CD4-positive, alpha-beta T cell (primary cell): ENCODE results near the gene TH. TPM values are rescaled to one million over a fixed set of nuclear protein-coding genes. Genes with fewer than 3 reads are reported as not detected.

Experiments
- ATAC-seq: fragments of 200-7000 bp; cut with Tn5 transposase; one replicate; pipeline ENCODE4 v1.10.0; 2022; ENCODE audit warnings: mild to moderate bottlenecking; ENCODE audit not compliant: poor library complexity
- CTCF ChIA-PET: fragments of 350-600 bp; sonication (Branson Sonifier 250); formaldehyde crosslinking; loops from one replicate; lab custom pipeline; 2021; ENCODE audit warnings: antibody characterized with exemption, inconsistent platforms; lab: Charles Lee
- POLR2A ChIA-PET: fragments of 350-600 bp; sonication (Branson Sonifier 250); formaldehyde crosslinking; loops from one replicate; lab custom pipeline; 2021; ENCODE audit warnings: antibody characterized with exemption, inconsistent platforms; lab: Charles Lee
- DNase-seq, 14 experiments: peaks; one replicate each; pipeline ENCODE4 v3.0.0-alpha.2; 2013 to 2020; ENCODE audit warnings: mixed read lengths in 2 of 14
- H3K27ac ChIP-seq, 2 donors: one replicate each; pipeline versions ENCODE4 v1.5.1 to v1.7.0; 2013; ENCODE audit warnings: low read length in 2 of 2, low read depth in 1 of 2, mild to moderate bottlenecking in 1 of 2
- H3K27me3 ChIP-seq, 2 experiments: 1 replicate in 1 of 2; 2 replicates in 1 of 2; pipeline versions ENCODE4 v1.6.1 to v1.7.0; 2013; ENCODE audit warnings: low read length in 2 of 2, control low read depth in 1 of 2, mild to moderate bottlenecking in 1 of 2, moderate library complexity in 1 of 2; ENCODE audit not compliant: insufficient read depth in 2 of 2, control insufficient read depth in 1 of 2
- H3K36me3 ChIP-seq: one replicate; pipeline ENCODE4 v1.6.1; 2013; ENCODE audit warnings: low read length, control low read depth; ENCODE audit not compliant: insufficient read depth
- H3K4me1 ChIP-seq: one replicate; pipeline ENCODE4 v1.6.1; 2013; ENCODE audit warnings: low read length, control low read depth; ENCODE audit not compliant: insufficient read depth
- H3K4me3 ChIP-seq: one replicate; pipeline ENCODE4 v1.5.1; 2013; ENCODE audit warnings: mild to moderate bottlenecking, low read length, moderate library complexity
- H3K9me3 ChIP-seq, 2 experiments: 1 replicate in 1 of 2; 2 replicates in 1 of 2; pipeline versions ENCODE4 v1.6.1 to v1.7.0; 2013; ENCODE audit warnings: low read length in 2 of 2, mild to moderate bottlenecking in 2 of 2, control low read depth in 1 of 2, moderate library complexity in 1 of 2; ENCODE audit not compliant: control insufficient read depth in 1 of 2, insufficient read depth in 1 of 2
- H3K27ac Mint-ChIP-seq: one replicate; pipeline ENCODE4 v1.8.0; 2020; ENCODE audit warnings: mixed read lengths
- H3K27me3 Mint-ChIP-seq: one replicate; pipeline ENCODE4 v1.8.0; 2021; ENCODE audit warnings: mixed read lengths
- H3K36me3 Mint-ChIP-seq: one replicate; pipeline ENCODE4 v1.8.0; 2021; ENCODE audit warnings: low read depth, mixed read lengths
- H3K4me1 Mint-ChIP-seq: one replicate; pipeline ENCODE4 v1.8.0; 2021; ENCODE audit warnings: low read depth, mixed read lengths
- H3K4me3 Mint-ChIP-seq: one replicate; pipeline ENCODE4 v1.8.0; 2020; ENCODE audit warnings: mild to moderate bottlenecking, mixed read lengths
- H3K9me3 Mint-ChIP-seq: one replicate; pipeline ENCODE4 v1.8.0; 2020; ENCODE audit warnings: mixed read lengths
- intact Hi-C, 2 experiments: fragments of 100-400 bp; cut with DNase I in 1 of 2; cut with micrococcal nuclease in 1 of 2; formaldehyde crosslinking; loops; one replicate each; pipeline versions ENCODE4 v1.15.1 to v1.9.0; 2023 to 2025; cut with DNase I, micrococcal nuclease
- total RNA-seq, 174 experiments: library from RNA in 2 of 174; stranded (reverse) in 2 of 174; gene quantifications; one replicate each; pipeline ENCODE4 v1.2.3 and lab custom pipeline; 2021 to 2026
- TF ChIP-seq, protein P1 (sequence below): fragments of 200-600 bp; IDR thresholded peaks from one replicate; pipeline ENCODE4 v1.8.0; 2022; ENCODE audit warnings: antibody characterized with exemption, mild to moderate bottlenecking

Gene TH
- total RNA-seq, 2 experiments from 2014 or later: not detected

- Histone ChIP-seq H3K27ac (no peak overlapping the region), H3K27me3 (peaks cover 67 to 86% of the 10 kb centered on the region in 2 experiments), H3K4me1 (peaks cover 15% of the 10 kb centered on the region), H3K9me3 (peaks cover 0 to 22% of the 10 kb centered on the region in 2 experiments), H3K36me3 (no peaks in the 10 kb centered on the region), H3K4me3 (no peak overlapping the region)
- ChIA-PET POLR2A (no interaction called here), CTCF (no interaction called here)
- Mint-ChIP-seq H3K4me1 (peaks cover 16% of the 10 kb centered on the region), H3K4me3 (no peak overlapping the region), H3K36me3 (no peaks in the 10 kb centered on the region), H3K9me3 (no peaks in the 10 kb centered on the region), H3K27ac (no peak overlapping the region), H3K27me3 (peaks cover 80% of the 10 kb centered on the region)
- ATAC-seq (no peak), DNase-seq (no peak)
- TF ChIP-seq, protein P1, sequence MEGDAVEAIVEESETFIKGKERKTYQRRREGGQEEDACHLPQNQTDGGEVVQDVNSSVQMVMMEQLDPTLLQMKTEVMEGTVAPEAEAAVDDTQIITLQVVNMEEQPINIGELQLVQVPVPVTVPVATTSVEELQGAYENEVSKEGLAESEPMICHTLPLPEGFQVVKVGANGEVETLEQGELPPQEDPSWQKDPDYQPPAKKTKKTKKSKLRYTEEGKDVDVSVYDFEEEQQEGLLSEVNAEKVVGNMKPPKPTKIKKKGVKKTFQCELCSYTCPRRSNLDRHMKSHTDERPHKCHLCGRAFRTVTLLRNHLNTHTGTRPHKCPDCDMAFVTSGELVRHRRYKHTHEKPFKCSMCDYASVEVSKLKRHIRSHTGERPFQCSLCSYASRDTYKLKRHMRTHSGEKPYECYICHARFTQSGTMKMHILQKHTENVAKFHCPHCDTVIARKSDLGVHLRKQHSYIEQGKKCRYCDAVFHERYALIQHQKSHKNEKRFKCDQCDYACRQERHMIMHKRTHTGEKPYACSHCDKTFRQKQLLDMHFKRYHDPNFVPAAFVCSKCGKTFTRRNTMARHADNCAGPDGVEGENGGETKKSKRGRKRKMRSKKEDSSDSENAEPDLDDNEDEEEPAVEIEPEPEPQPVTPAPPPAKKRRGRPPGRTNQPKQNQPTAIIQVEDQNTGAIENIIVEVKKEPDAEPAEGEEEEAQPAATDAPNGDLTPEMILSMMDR: no peak
- intact Hi-C loops: no loop called here
These were observed 24.2 kb downstream of the TH start for GRCh38 chr11:2147391-2147790.

- Histone ChIP-seq H3K27me3 (peaks cover 78 to 95% of the 10 kb centered on the region in 2 experiments), H3K4me1 (peaks cover 7% of the 10 kb centered on the region), H3K27ac (no peak overlapping the region), H3K36me3 (no peaks in the 10 kb centered on the region), H3K9me3 (peaks cover 0 to 22% of the 10 kb centered on the region in 2 experiments), H3K4me3 (no peak overlapping the region)
- intact Hi-C loops: no loop called here
- no peak overlapping the region for H3K27ac Mint-ChIP-seq
- ChIA-PET CTCF (no interaction called here), POLR2A (no interaction called here)
- peaks cover 83% of the 10 kb centered on the region for H3K27me3 Mint-ChIP-seq
- peaks cover 14% of the 10 kb centered on the region for H3K4me1 Mint-ChIP-seq
- H3K36me3 Mint-ChIP-seq: no peaks in the 10 kb centered on the region
- DNase-seq (no peak), ATAC-seq (no peak)
- H3K9me3 Mint-ChIP-seq: no peaks in the 10 kb centered on the region
- no peak overlapping the region for H3K4me3 Mint-ChIP-seq
- TF ChIP-seq, protein P1: no peak
These were observed 25.6 kb downstream of the TH start for GRCh38 chr11:2146051-2146450.

- Mint-ChIP-seq H3K27ac (no peak overlapping the region), H3K9me3 (no peaks in the 10 kb centered on the region), H3K4me1 (peaks cover 14% of the 10 kb centered on the region), H3K4me3 (no peak overlapping the region), H3K36me3 (no peaks in the 10 kb centered on the region), H3K27me3 (peaks cover 72% of the 10 kb centered on the region)
- TF ChIP-seq, protein P1: no peak
- ATAC-seq: no peak
- CTCF ChIA-PET: interaction anchor here (1.2 kb wide), 1 partner anchor 451 kb away, joined by 6 read pairs; no protein-coding TSS in a partner anchor
- DNase-seq: no peak
- intact Hi-C loops: no loop called here
- Histone ChIP-seq H3K27ac (no peak overlapping the region), H3K36me3 (no peaks in the 10 kb centered on the region), H3K4me1 (peaks cover 12% of the 10 kb centered on the region), H3K27me3 (peaks cover 70 to 95% of the 10 kb centered on the region in 2 experiments), H3K4me3 (no peak overlapping the region), H3K9me3 (peaks cover 0 to 25% of the 10 kb centered on the region in 2 experiments)
- POLR2A ChIA-PET: no interaction called here
These were observed 26.9 kb downstream of the TH start for GRCh38 chr11:2144544-2145248.
